Forelimb muscle (tissue), 1 donor: ENCODE results near the gene EMILIN3. TPM values are rescaled to one million over a fixed set of nuclear protein-coding genes. Genes with fewer than 3 reads are reported as not detected.

ENCODE experiments used
- DNase-seq: peaks from one replicate; pipeline ENCODE4 v3.0.0-alpha.2; 2013; ENCODE audit warnings: low read depth
- polyA plus RNA-seq: library from polyadenylated mRNA; unstranded; fragments of 120-200 nt; gene quantifications from one replicate; pipeline ENCODE4 v1.2.1, GENCODE V29; 2013; ENCODE audit not compliant: insufficient read length

The EMILIN3 gene
- polyA plus RNA-seq, 1 donor: 27.5 TPM

GRCh38 chr20:41347523-41348429 lies 18.8 kb downstream of the EMILIN3 start:
- no peak for DNase-seq

DNA sequence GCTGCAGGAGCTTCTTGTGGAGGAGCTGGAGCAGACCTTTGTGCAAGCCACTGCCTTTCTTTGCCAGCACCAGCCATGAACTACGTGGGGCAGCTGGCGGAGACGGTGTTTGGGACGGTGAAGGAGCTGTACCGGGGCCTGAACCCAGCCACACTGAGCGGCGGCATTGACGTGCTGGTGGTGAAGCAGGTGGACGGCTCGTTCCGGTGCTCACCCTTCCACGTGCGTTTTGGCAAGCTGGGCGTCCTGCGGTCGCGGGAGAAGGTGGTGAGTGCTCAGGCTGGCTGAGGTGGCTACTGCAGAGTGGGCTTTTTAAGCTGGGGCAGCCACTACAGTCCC lies 20.9 kb downstream of the EMILIN3 start:
- no peak for DNase-seq

- no peak for DNase-seq
Measured at GRCh38 chr20:41344938-41345728, 21.5 kb downstream of the EMILIN3 start.

- no peak for DNase-seq
Measured at GRCh38 chr20:41344477-41344876, 22.1 kb downstream of the EMILIN3 start.

DNA sequence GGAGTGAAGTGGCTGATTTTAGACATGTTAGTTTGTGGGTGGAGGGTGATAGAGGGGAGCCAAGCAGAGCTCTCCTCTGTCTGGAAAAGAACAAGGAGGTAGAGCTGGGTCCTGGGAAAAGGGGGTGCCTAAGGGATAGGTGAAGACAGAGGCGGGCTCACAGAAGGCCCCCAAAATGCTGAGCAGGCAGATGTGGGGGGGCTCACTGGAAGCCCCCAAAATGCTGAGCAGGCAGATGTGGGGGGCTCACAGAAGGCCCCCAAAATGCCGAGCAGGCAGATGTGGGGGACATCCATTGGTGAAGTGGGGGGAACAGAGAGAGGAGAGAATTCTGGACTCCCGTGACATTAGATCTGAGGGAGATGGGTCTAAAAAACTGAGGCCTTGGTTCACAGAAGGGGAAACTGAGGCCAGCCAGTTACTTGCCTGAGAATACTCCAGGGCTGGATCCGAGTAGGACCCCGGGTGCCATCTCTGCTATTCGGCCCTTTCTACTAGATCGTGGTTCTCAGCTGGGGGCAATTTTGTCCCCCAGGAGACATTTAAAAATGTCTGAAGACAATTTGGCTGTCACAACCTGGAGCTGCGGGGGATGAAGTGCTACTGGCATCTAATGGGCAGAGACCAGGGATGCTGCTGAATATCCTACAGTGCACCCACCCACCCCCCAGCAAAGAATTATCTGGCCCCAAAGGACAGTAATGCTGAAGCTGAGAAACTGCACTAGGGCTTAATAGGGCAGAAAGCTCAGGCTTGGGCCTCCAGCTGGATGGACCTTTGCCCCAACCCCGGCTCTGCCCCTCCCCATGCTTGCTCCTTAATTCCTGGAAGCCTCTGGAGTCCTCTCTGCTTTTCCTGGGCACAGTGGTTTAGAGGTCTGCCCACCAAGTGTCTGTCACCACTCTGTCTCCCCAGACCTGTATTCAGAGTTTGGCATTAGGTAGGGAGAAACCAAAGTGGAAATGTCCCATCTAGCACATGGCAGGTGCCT lies 23.8 kb downstream of the EMILIN3 start:
- no peak for DNase-seq

GRCh38 chr20:41340327-41341055 lies 26.1 kb downstream of the EMILIN3 start, which contains the start of gene LPIN3:
TSS of gene LPIN3 (plus strand) at chr20:41340821. CDS start at chr20:41345804, 4,983 bp downstream.
- peak; percentile 47 for DNase-seq

DNA sequence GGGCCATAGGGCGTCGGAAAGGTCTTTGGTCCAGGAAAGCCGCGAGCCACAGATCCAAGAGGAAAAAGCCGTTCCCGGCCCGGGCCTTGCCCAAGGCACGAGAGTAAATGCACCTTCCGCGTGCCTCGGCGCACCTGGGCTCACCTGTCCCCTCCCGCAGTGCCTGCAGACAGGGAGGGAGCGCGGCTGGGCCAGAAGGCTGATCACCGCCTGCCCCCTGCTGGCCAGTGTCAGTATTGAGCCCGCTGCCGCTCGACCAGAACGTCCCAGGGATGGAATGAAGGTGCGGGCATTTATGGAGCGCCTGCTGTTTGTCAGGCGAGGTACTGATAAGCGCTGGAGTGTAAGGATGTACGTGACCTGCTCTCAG lies 26.7 kb downstream of the EMILIN3 start:
- DNase-seq: no peak

- DNase-seq: no peak
Measured at GRCh38 chr20:41336711-41337492, 29.7 kb downstream of the EMILIN3 start.

- DNase-seq: no peak
Measured at GRCh38 chr20:41335591-41335990, 31.0 kb downstream of the EMILIN3 start.

GRCh38 chr20:41334443-41335421 lies 31.9 kb downstream of the EMILIN3 start:
- DNase-seq: no peak

DNA sequence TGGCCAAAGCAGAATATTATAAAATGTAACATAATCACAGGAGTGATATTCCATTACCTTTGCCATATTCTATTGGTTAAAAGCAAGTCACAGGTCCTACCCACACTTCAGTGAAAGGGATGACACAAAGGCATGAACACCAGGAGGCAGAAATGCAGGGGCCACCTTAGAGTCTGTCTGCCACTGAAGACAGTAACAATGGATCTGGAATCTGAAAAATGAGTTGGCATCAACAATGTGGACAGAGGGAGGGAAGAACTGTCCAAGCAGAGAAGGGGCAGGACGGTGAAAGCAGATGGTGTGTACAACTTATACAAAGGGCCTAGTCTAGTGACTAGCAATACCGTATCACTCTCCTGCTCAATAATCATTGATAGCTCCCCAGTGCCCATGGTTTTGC lies 32.6 kb downstream of the EMILIN3 start:
- DNase-seq: no peak

DNA sequence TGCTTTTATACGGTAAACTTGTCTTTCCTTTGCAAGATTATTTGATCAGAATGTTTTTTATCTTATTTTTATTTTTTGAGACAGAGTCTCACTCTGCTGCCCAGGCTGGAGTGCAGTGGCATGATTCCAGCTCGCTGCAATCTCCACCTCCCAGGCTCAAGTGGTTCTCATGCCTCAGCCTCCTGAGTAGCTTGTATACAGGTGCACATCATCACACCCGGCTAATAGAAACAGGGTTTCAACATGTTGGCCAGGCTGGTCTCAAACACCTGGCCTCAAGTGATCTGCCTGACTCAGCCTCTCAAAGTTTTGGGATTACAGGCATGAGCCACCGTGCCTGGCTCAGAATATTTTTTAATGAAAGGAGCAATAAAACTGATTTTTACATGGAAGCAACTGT lies 34.9 kb downstream of the EMILIN3 start:
- DNase-seq: no peak

- DNase-seq: no peak
Measured at GRCh38 chr20:41330941-41331340, 35.7 kb downstream of the EMILIN3 start.

DNA sequence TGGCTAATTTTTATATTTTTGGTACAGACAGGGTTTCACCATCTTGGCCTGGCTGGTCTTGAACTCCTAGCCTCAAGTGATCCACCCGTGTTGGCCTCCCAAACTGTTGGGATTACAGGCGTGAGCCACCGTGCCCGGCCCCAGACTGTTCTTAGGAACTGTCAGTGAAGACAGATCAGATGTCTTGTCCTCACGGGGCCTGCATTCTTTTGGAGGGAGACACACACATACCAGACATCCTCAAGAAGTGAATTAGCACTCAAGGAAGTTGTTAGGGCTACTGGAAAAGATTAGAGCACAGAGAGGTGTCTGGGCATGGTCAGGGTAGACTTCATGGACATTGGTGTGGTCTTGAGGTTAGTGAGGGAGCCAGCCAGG lies 36.3 kb downstream of the EMILIN3 start:
- no peak for DNase-seq

DNA sequence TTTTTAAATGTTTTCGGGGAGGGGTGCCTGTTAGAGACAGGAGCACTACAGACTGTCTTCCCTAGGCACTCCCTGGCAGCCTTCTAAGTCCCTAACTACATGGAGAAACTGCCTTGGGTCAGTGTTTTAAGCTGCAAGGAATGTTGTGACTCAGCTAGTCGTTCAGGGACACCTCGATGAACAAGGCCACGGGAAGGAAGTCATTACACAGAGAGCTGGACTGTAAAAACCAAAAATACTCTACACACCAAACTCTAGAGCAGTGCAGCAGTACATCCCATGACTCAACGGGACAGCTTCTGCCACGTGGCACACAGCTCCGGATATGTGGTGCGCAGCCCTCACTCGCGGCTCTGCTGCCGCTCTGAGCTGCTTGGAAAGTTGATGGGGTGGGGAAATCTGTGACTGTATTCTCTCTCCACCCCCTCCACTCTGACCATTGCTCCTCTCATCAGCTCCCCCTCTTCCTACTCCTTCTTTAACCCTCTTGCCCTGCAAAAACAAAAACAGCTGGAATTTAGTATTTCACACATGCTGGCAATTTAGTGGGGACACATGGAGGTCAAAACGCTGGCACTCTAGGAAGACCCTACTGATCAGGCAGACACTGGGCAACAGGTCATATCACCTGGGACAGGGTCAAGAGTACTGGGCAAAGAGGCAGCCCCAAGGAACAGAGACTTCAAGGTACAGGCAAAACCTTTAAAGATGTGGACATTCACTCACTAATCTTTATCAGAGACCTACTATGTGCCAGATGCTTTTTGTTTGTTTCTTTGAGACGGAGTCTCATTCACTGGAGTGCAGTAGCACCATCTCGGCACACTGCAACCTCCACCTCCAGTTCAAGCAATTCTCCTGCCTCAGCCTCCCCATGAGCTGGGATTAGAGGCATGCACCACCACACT lies 36.9 kb downstream of the EMILIN3 start:
- no peak for DNase-seq

GRCh38 chr20:41327178-41327577 lies 39.4 kb downstream of the EMILIN3 start:
- no peak for DNase-seq

DNA sequence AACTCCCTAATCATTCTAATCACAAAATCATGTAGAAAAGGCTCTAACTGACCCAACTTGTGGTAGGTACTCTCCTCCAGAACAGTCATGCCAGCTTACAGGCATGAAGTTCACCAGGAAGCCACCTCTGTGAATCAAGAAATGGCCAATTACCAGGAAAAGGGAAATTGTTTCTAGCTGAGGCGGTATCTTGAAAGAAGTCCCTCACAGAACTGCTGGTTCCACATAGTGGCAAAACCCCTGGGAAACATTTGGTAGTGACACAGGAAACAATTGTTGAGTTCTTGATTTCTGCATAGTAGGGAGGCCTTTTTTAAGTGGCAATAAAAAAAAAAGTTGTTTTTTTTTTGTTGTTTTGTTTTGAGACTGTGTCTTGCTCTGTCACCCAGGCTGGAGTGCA lies 45.6 kb downstream of the EMILIN3 start:
- no peak for DNase-seq

GRCh38 chr20:41320441-41320840 lies 46.2 kb downstream of the EMILIN3 start:
- no peak for DNase-seq
